ENCODE results near the gene AK3.
A peak's percentile ranks its signal among the peaks of the same experiment; 100 is the strongest.

The AK3 gene

DNA sequence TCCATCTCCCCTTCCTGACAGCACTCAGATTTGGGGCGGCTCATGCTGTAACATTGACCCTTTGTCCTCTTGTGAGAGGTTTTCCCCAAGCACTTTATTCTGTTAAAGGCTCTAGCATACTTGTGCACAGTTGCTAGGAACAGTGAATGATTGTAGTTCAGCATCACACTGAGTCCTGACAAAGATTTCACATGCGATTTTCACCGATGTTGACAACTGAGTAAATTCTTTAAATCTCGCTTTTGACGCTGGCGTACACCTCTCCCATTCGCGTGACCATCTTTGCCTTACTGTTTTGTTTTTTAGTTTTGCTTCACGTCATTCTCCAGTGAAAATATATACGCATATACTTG, 60.9 kb downstream of the AK3 start:
- Histone ChIP-seq H3K27ac (ENCODE audit: low read depth, low read length) (peak overlapping the region; percentile 56), H3K9ac (ENCODE audit: low read length) (peak overlapping the region; percentile 77), H3F3A (ENCODE audit: insufficient read depth) (peaks cover 5% of the 10 kb centered on the region), H3K9me2 (replicated peaks; ENCODE audit: insufficient read depth, low read length) (no peaks in the 10 kb centered on the region), H3K4me2 (ENCODE audit: low read depth, low read length, poor library complexity, severe bottlenecking) (peak overlapping the region; percentile 78), H3K9me3 (ENCODE audit: insufficient read depth, low read length) (no peaks in the 10 kb centered on the region), H3K79me2 (ENCODE audit: insufficient read depth, low read length) (peaks cover 36% of the 10 kb centered on the region), H4K20me1 (ENCODE audit: low read depth, low read length) (no peaks in the 10 kb centered on the region), H3K36me3 (ENCODE audit: low read length) (peaks cover 4% of the 10 kb centered on the region; the same call in 1 of the 2 replicates), H2AFZ (ENCODE audit: low read depth, low read length, severe bottlenecking) (peak overlapping the region; percentile 83), H3K27me3 (ENCODE audit: low read length) (no peaks in the 10 kb centered on the region), H3K4me3 (ENCODE audit: insufficient read depth, low read length, poor library complexity, severe bottlenecking) (peak overlapping the region; percentile 76)
- TF ChIP-seq EZH2phosphoT487 (conservative IDR thresholded peaks at IDR 0.05; ENCODE audit: low read length): no peak
- TF ChIP-seq, protein P1, sequence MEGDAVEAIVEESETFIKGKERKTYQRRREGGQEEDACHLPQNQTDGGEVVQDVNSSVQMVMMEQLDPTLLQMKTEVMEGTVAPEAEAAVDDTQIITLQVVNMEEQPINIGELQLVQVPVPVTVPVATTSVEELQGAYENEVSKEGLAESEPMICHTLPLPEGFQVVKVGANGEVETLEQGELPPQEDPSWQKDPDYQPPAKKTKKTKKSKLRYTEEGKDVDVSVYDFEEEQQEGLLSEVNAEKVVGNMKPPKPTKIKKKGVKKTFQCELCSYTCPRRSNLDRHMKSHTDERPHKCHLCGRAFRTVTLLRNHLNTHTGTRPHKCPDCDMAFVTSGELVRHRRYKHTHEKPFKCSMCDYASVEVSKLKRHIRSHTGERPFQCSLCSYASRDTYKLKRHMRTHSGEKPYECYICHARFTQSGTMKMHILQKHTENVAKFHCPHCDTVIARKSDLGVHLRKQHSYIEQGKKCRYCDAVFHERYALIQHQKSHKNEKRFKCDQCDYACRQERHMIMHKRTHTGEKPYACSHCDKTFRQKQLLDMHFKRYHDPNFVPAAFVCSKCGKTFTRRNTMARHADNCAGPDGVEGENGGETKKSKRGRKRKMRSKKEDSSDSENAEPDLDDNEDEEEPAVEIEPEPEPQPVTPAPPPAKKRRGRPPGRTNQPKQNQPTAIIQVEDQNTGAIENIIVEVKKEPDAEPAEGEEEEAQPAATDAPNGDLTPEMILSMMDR (IDR thresholded peaks at IDR 0.05; ENCODE audit: insufficient read depth, low read length, poor library complexity, severe bottlenecking): no peak

DNA sequence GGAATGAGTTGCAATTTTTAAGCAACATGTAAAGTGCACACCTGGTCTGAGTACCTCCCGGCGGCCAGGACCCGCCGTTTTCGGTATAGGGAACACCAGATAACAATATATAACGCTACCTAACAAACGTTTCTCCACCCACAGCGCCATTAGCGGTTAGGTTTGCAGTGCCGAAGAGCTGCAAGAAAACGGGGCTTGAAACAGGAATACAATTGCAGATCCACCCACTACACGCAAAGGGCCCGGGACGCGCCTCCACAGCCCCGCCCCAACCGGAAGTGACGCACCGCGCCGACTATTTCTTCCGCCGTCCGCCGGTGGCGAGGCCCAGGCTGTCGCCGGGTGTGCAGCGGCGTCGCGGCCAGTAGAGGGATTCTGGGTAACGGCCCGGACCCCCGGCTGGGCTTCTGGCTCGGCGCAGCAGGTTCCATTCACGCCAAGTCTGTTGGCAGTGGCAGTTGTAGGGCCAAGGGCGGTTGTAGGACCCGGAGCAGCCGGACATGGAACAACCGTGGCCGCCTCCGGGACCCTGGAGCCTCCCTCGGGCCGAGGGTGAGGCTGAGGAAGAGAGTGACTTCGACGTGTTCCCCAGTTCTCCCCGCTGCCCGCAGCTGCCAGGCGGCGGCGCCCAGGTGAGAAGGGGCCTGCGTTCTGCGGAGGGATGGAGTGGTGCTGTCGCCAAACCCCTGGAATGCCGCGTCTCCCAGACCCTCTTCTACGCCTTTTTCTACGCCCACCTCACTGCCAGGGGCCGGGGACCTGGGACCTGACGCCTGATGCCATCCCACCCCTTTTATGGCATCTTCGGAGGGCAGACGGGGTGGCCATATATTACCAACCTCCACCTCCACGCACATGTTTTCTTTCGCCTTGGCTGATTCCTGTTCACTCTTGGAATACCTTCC, 61.5 kb downstream of the AK3 start, which contains the start of gene CDC37L1:
CDC37L1 (plus strand) TSS at position 302 of the 905 bp plus-strand sequence; CDS start at position 501, 199 bp downstream.
- peak within 1 kb of the TSS; percentile 78 for H3K4me2 ChIP-seq (ENCODE audit: low read depth, low read length, poor library complexity, severe bottlenecking)
- H2AFZ ChIP-seq (ENCODE audit: low read depth, low read length, severe bottlenecking): peak within 1 kb of the TSS; percentile 91
- H3K27me3 ChIP-seq (ENCODE audit: low read length): no peaks in the 10 kb centered on the region
- H4K20me1 ChIP-seq (ENCODE audit: low read depth, low read length): no peaks in the 10 kb centered on the region
- no peak for TF ChIP-seq EZH2phosphoT487 (conservative IDR thresholded peaks at IDR 0.05; ENCODE audit: low read length)
- TF ChIP-seq, protein P1 (IDR thresholded peaks at IDR 0.05; ENCODE audit: insufficient read depth, low read length, poor library complexity, severe bottlenecking): peak; percentile 12
- peaks cover 4% of the 10 kb centered on the region for H3F3A ChIP-seq (ENCODE audit: insufficient read depth)
- peak within 1 kb of the TSS; percentile 76 for H3K4me3 ChIP-seq (ENCODE audit: insufficient read depth, low read length, poor library complexity, severe bottlenecking)
- H3K9ac ChIP-seq (ENCODE audit: low read length): peak within 1 kb of the TSS; percentile 77
- peaks cover 36% of the 10 kb centered on the region for H3K79me2 ChIP-seq (ENCODE audit: insufficient read depth, low read length)
- H3K9me2 ChIP-seq (replicated peaks; ENCODE audit: insufficient read depth, low read length): no peaks in the 10 kb centered on the region
- H3K9me3 ChIP-seq (ENCODE audit: insufficient read depth, low read length): no peaks in the 10 kb centered on the region
- no peaks in the 10 kb centered on the region for H3K36me3 ChIP-seq (ENCODE audit: low read length)
- peak within 1 kb of the TSS; percentile 76 for H3K27ac ChIP-seq (ENCODE audit: low read depth, low read length)

DNA sequence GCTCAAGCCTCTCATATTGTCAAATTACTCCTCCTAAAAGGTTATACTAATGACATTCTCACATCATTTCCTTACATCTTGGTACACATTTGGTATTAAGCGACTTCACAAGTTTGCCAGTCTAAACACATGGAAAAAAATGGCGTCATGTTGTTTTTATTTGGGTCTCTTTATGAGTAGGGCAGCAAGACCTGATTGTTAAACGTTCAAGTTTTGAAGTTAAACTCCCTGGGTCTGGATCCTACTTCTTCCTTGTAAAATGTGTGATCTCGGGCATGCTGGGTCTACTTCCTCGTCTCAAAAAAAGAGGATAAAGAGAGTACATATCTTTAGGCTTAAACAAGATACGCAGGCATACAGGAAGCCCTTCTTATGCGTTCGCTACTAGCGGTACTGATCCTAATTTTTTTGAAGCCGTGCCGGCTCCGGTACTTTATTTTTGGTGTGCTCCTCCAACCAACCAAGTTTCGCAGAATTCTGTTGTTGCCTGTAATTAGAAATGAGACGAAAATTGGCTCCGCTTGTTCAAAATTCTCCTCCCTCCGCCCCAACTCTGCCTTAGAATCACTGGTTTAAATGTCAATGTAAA, 62.2 kb downstream of the AK3 start:
- no peaks in the 10 kb centered on the region for H3K9me3 ChIP-seq (ENCODE audit: insufficient read depth, low read length)
- H3F3A ChIP-seq (ENCODE audit: insufficient read depth): no peaks in the 10 kb centered on the region
- no peaks in the 10 kb centered on the region for H4K20me1 ChIP-seq (ENCODE audit: low read depth, low read length)
- peak overlapping the region; percentile 91 for H2AFZ ChIP-seq (ENCODE audit: low read depth, low read length, severe bottlenecking)
- peak overlapping the region; percentile 77 for H3K9ac ChIP-seq (ENCODE audit: low read length)
- H3K27ac ChIP-seq (ENCODE audit: low read depth, low read length): peak overlapping the region; percentile 76
- TF ChIP-seq, protein P1 (IDR thresholded peaks at IDR 0.05; ENCODE audit: insufficient read depth, low read length, poor library complexity, severe bottlenecking): no peak
- no peak for TF ChIP-seq EZH2phosphoT487 (conservative IDR thresholded peaks at IDR 0.05; ENCODE audit: low read length)
- H3K36me3 ChIP-seq (ENCODE audit: low read length): no peaks in the 10 kb centered on the region
- no peaks in the 10 kb centered on the region for H3K27me3 ChIP-seq (ENCODE audit: low read length)
- peak overlapping the region; percentile 61 for H3K4me2 ChIP-seq (ENCODE audit: low read depth, low read length, poor library complexity, severe bottlenecking)
- H3K79me2 ChIP-seq (ENCODE audit: insufficient read depth, low read length): peaks cover 36% of the 10 kb centered on the region
- peak overlapping the region; percentile 76 for H3K4me3 ChIP-seq (ENCODE audit: insufficient read depth, low read length, poor library complexity, severe bottlenecking)
- H3K9me2 ChIP-seq (replicated peaks; ENCODE audit: insufficient read depth, low read length): no peaks in the 10 kb centered on the region
